GM23248 (cell line): ENCODE results near the gene SLC10A7. TPM values are rescaled to one million over a fixed set of nuclear protein-coding genes. Genes with fewer than 3 reads are reported as not detected.

ENCODE experiments used
- DNase-seq: peaks from one replicate; pipeline ENCODE4 v3.0.0-alpha.2; 2015
- H2AFZ ChIP-seq: fragments of 200-600 bp; sonication (generic); 2 replicates; pipeline ENCODE4 v1.6.1; 2016; ENCODE audit warnings: antibody characterized with exemption
- H3F3A ChIP-seq: fragments of 200-600 bp; sonication (generic); 2 replicates; pipeline ENCODE4 v1.6.1; 2016; ENCODE audit warnings: mild to moderate bottlenecking, antibody characterized with exemption, mixed run types; ENCODE audit not compliant: insufficient read depth
- H3K27ac ChIP-seq: fragments of 200-600 bp; sonication (generic); 2 replicates; pipeline ENCODE4 v1.5.1; 2016; ENCODE audit warnings: mild to moderate bottlenecking
- H3K27me3 ChIP-seq: fragments of 200-600 bp; sonication (generic); replicated peaks from 2 replicates; pipeline ENCODE4 v1.6.1; 2016; ENCODE audit warnings: mild to moderate bottlenecking; ENCODE audit not compliant: insufficient read depth
- H3K36me3 ChIP-seq: fragments of 200-600 bp; sonication (generic); 2 replicates; pipeline ENCODE4 v1.6.1; 2016; ENCODE audit warnings: low read depth, mild to moderate bottlenecking
- H3K4me1 ChIP-seq: fragments of 200-600 bp; sonication (generic); 2 replicates; pipeline ENCODE4 v1.6.1; 2016; ENCODE audit warnings: mild to moderate bottlenecking; ENCODE audit not compliant: insufficient read depth
- H3K4me2 ChIP-seq: fragments of 200-600 bp; sonication (generic); one replicate; pipeline ENCODE4 v1.6.1; 2016; ENCODE audit warnings: mild to moderate bottlenecking; ENCODE audit not compliant: unreplicated experiment
- H3K4me3 ChIP-seq: fragments of 200-600 bp; sonication (generic); 2 replicates; pipeline ENCODE4 v1.5.1; 2016; ENCODE audit warnings: mild to moderate bottlenecking
- H3K79me2 ChIP-seq: fragments of 200-600 bp; sonication (generic); 2 replicates; pipeline ENCODE4 v1.6.1; 2016; ENCODE audit warnings: mild to moderate bottlenecking; ENCODE audit not compliant: insufficient read depth
- H3K9ac ChIP-seq: fragments of 200-600 bp; sonication (generic); 2 replicates; pipeline ENCODE4 v1.6.1; 2016; ENCODE audit warnings: mild to moderate bottlenecking
- H3K9me2 ChIP-seq: fragments of 200-600 bp; sonication (generic); 2 replicates; pipeline ENCODE4 v1.6.1; 2016; ENCODE audit warnings: mixed run types, mild to moderate bottlenecking, moderate library complexity; ENCODE audit not compliant: insufficient read depth
- H3K9me3 ChIP-seq: fragments of 200-600 bp; sonication (generic); one replicate; pipeline ENCODE4 v1.6.1; 2017; ENCODE audit warnings: low read depth
- H4K20me1 ChIP-seq: fragments of 200-600 bp; sonication (generic); 2 replicates; pipeline ENCODE4 v1.6.0; 2016; ENCODE audit not compliant: insufficient read depth
- EZH2 ChIP-seq: fragments of 200-600 bp; sonication (generic); IDR thresholded peaks from 2 replicates; pipeline ENCODE4 v1.6.1; 2018; ENCODE audit warnings: antibody characterized with exemption, mild to moderate bottlenecking; ENCODE audit not compliant: insufficient read depth, poor library complexity, severe bottlenecking
- EZH2phosphoT487 ChIP-seq: fragments of 200-600 bp; sonication (generic); IDR thresholded peaks from 2 replicates; pipeline ENCODE4 v1.6.1; 2018; ENCODE audit warnings: antibody characterized with exemption, moderate library complexity, mild to moderate bottlenecking, low read depth; ENCODE audit not compliant: insufficient read depth
- WGBS, 2 experiments: methylation state at CpG; one replicate each; pipeline ENCODE4 v1.1.6; 2015 to 2017; ENCODE audit warnings: low lambda C conversion rate in 2 of 2, low coverage in 1 of 2; ENCODE audit errors: missing lambda C conversion rate in 2 of 2; 5-methylcytosine and 5-hydroxymethylcytosine counted together
- in situ Hi-C: fragments of 300-500 bp; cut with MboI; formaldehyde crosslinking; loops from 2 replicates; pipeline ENCODE4 v1.15.0; 2020
- polyA plus RNA-seq: library from polyadenylated mRNA; unstranded; fragments of >200 nt; fragmentation: Nextera tagmentation; extraction: Ambion mirVana; gene quantifications from 2 replicates; pipeline ENCODE4 v1.2.1, GENCODE V29; 2016
- total RNA-seq: library from RNA; depleted of rRNA; stranded (reverse); fragments of >200 nt; shearing (Covaris generic); gene quantifications from 2 replicates; pipeline ENCODE4 v1.2.3, GENCODE V29; 2014

The SLC10A7 gene
- total and polyA plus RNA-seq, 2 experiments from 2014 or later = 4.5 to 8.1 TPM

DNA sequence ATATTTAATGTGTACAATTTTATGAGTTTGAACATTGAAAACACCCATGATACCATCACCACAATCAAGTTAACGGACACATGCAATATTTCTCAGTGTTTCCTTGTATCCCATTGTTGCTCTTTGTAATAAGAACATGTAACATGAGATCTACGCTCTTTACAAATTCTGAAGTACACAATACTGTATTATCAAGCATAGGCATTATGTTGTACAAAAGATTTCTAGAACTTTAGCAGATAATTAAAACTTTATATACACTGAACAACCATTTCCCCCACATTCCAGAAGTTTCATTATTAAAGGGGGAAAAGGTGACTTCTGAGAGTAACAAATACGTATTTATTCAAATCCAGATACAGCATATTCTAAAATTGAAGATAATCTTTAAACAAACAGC is 114.5 kb downstream of the SLC10A7 start:
- H4K20me1 ChIP-seq = no peaks in the 10 kb centered on the region
- DNase-seq = no peak
- H3K27ac ChIP-seq = no peak overlapping the region
- no peak overlapping the region for H3K4me3 ChIP-seq
- no peak overlapping the region for H3K9ac ChIP-seq
- no peaks in the 10 kb centered on the region for H3K36me3 ChIP-seq
- no peaks in the 10 kb centered on the region for H3K9me3 ChIP-seq
- no peaks in the 10 kb centered on the region for H3K4me1 ChIP-seq
- H3F3A ChIP-seq = no peaks in the 10 kb centered on the region
- TF ChIP-seq EZH2 (no peak), EZH2phosphoT487 (no peak)
- 78% methylated on average over 3 of the region's 3 CpGs for WGBS, 2 experiments
- in situ Hi-C loops = no loop called here
- H3K4me2 ChIP-seq = no peak overlapping the region
- H3K27me3 ChIP-seq = no peaks in the 10 kb centered on the region
- H2AFZ ChIP-seq = no peak overlapping the region
- no peaks in the 10 kb centered on the region for H3K79me2 ChIP-seq
- no peaks in the 10 kb centered on the region for H3K9me2 ChIP-seq

DNA sequence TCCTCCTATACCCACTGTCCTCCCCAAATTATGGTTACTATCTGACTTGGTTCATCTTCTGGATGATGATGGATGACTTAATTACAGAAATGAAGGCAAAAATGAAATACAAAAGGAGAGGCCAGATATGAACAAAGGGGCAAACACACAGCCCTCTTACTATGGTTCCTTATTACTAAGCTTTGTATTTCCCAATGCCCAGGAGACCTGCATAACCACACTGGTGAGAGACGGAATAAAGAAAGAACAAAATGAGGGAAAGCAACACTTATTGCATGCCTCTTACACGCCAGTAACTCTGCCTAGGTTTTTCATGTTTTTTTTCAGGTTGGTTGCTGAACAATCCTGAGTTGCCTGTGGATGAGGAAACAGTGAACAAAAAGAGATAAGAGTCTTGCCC is 120.5 kb downstream of the SLC10A7 start:
- Histone ChIP-seq H4K20me1 (no peaks in the 10 kb centered on the region), H3K27me3 (no peaks in the 10 kb centered on the region), H3K9me2 (no peaks in the 10 kb centered on the region), H3F3A (no peaks in the 10 kb centered on the region), H3K4me3 (no peak overlapping the region), H3K4me2 (no peak overlapping the region), H3K9me3 (no peaks in the 10 kb centered on the region), H3K79me2 (no peaks in the 10 kb centered on the region), H3K36me3 (no peaks in the 10 kb centered on the region), H2AFZ (no peak overlapping the region), H3K4me1 (0 out of 2 replicates have a peak, but pooled peaks cover 4% of the 10 kb centered on the region), H3K9ac (no peak overlapping the region), H3K27ac (no peak overlapping the region)
- 96 to 98% methylated on average over 2 of the region's 2 CpGs for WGBS, 2 experiments
- DNase-seq = no peak
- no peak for TF ChIP-seq EZH2phosphoT487
- in situ Hi-C loops = no loop called here

DNA sequence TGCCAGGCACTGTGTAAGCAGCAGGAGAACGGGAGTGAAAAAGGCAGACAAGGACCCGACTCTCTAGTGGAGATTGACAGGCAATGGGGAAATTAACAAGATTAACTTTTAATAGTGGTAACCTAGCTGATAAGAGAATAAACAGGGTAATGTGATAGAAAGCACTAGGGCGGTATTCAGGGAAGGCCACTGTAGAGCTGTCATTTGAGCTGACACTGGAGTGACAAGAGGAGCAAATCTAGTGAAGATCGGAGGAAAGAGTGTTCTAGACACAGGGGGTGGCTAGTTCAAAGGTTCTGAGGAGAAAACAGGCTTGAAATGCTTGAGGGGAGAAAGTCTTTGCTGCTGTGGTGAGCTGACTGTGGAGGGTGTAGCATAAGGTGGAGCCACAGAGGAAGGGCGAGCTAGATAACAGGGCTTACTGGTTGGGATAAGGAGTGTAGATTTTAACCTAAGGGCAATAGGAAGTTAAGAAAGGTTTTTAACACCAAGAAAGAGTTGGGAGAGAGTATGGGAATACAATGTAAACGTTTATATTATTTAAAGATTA is 122.8 kb downstream of the SLC10A7 start:
- H3K4me1 ChIP-seq = 0 out of 2 replicates have a peak, but pooled peaks cover 4% of the 10 kb centered on the region
- H3K9ac ChIP-seq = no peak overlapping the region
- no peak overlapping the region for H3K4me3 ChIP-seq
- H3K4me2 ChIP-seq = no peak overlapping the region
- 63 to 73% methylated on average over 6 of the region's 6 CpGs for WGBS, 2 experiments
- TF ChIP-seq EZH2 = no peak
- TF ChIP-seq EZH2phosphoT487 = no peak
- in situ Hi-C loops = no loop called here
- no peak for DNase-seq
- no peaks in the 10 kb centered on the region for H4K20me1 ChIP-seq
- no peaks in the 10 kb centered on the region for H3K79me2 ChIP-seq
- H3K36me3 ChIP-seq = no peaks in the 10 kb centered on the region
- H3K9me2 ChIP-seq = no peaks in the 10 kb centered on the region
- no peaks in the 10 kb centered on the region for H3F3A ChIP-seq
- H3K27ac ChIP-seq = no peak overlapping the region
- no peaks in the 10 kb centered on the region for H3K9me3 ChIP-seq
- H3K27me3 ChIP-seq = no peaks in the 10 kb centered on the region
- no peak overlapping the region for H2AFZ ChIP-seq

DNA sequence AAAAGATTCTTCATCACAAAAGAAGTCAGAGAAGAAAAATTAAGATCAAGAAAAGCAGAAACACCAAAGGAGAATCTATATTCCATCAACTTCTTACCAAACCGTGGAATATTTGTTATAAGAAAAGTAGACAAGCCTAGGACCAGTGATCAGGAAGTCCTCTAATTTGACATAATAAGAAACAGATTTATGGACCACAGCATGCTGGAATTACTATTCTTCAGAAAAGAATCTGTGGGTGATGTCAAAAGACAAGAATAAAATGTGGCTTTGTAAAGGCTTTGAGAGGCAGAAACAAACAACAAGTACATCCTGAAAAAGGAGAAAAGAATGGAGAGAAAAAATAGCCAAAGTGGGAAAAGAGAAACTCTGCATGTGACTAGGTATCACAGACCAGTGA is 123.3 kb downstream of the SLC10A7 start:
- no peaks in the 10 kb centered on the region for H4K20me1 ChIP-seq
- no peaks in the 10 kb centered on the region for H3K79me2 ChIP-seq
- TF ChIP-seq EZH2 (no peak), EZH2phosphoT487 (no peak)
- 0 to 3% methylated on average over 1 of the region's 1 CpG for WGBS, 2 experiments
- H3K4me2 ChIP-seq = no peak overlapping the region
- H3K9me2 ChIP-seq = no peaks in the 10 kb centered on the region
- H3K9ac ChIP-seq = no peak overlapping the region
- in situ Hi-C loops = no loop called here
- no peaks in the 10 kb centered on the region for H3K36me3 ChIP-seq
- H3K4me3 ChIP-seq = no peak overlapping the region
- H3K9me3 ChIP-seq = no peaks in the 10 kb centered on the region
- no peaks in the 10 kb centered on the region for H3F3A ChIP-seq
- 0 out of 2 replicates have a peak, but pooled peaks cover 4% of the 10 kb centered on the region for H3K4me1 ChIP-seq
- no peak overlapping the region for H2AFZ ChIP-seq
- no peaks in the 10 kb centered on the region for H3K27me3 ChIP-seq
- no peak overlapping the region for H3K27ac ChIP-seq
- DNase-seq = peak; percentile 14

DNA sequence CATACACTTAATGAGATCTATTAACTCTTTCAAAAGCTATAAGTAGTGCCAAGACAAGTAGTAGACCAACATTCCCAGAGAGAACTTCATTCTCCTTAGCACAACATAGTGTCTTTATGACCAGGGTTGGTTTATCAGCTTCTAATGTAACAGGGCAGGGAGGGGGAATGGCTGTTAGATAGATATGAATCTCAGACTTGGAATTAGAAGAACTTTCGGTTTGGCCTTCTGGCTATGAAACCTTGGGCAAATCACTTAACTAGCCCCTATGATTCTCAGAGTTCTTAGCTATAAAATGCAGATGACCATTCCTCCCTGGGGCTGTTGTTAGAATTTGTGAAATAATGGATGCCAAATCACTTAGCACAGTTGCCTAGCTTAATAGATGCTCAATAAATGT is 132.2 kb downstream of the SLC10A7 start:
- Histone ChIP-seq H3K27ac (no peak overlapping the region), H3K9ac (no peak overlapping the region), H3K36me3 (no peaks in the 10 kb centered on the region), H3K4me1 (no peaks in the 10 kb centered on the region), H3K4me2 (no peak overlapping the region), H4K20me1 (peaks cover 5% of the 10 kb centered on the region; the same call in 1 of the 2 replicates), H3K4me3 (no peak overlapping the region), H3K27me3 (no peaks in the 10 kb centered on the region), H2AFZ (no peak overlapping the region), H3K9me3 (no peaks in the 10 kb centered on the region), H3K9me2 (no peaks in the 10 kb centered on the region), H3K79me2 (peaks cover 8% of the 10 kb centered on the region; the same call in 1 of the 2 replicates), H3F3A (no peaks in the 10 kb centered on the region)
- WGBS, 2 experiments = 97 to 100% methylated on average over 1 of the region's 1 CpG
- in situ Hi-C loops = no loop called here
- no peak for TF ChIP-seq EZH2phosphoT487
- DNase-seq = no peak
